DND-41 (cell line): ENCODE measurements around the gene OR8G5.

Experiments
- CTCF ChIP-seq: IDR thresholded peaks from 2 replicates; pipeline ENCODE4 v1.5.1; 2012; ENCODE audit warnings: borderline replicate concordance, low read length, moderate library complexity, mild to moderate bottlenecking; ENCODE audit not compliant: poor library complexity, severe bottlenecking; ENCODE audit errors: extremely low read depth
- EZH2 ChIP-seq: IDR thresholded peaks from 3 replicates; pipeline ENCODE4 v1.6.1; 2012; ENCODE audit warnings: borderline replicate concordance, low read depth, mild to moderate bottlenecking, moderate library complexity, low read length, inconsistent platforms; ENCODE audit not compliant: severe bottlenecking

GRCh38 chr11:124274000-124274399, 17.8 kb downstream of the OR8G5 start:
- TF ChIP-seq CTCF (no peak), EZH2 (no peak)
